ENCODE results near the gene KATNAL1.

GRCh38 chr13:30301827-30302226, 5.5 kb downstream of the KATNAL1 start:
- TF ChIP-seq BHLHE40 (IDR thresholded peaks at IDR 0.05; ENCODE audit: borderline replicate concordance) (no peak), ARNT (IDR thresholded peaks at IDR 0.05) (no peak), TARDBP (IDR thresholded peaks at IDR 0.05) (no peak), FOXA1 (IDR thresholded peaks at IDR 0.05) (no peak), SUZ12 (IDR thresholded peaks at IDR 0.05) (no peak), SP1 (IDR thresholded peaks at IDR 0.05) (no peak)

Measured in HEK293T (cell line).